Gastrocnemius medialis (tissue), 4 donors: ENCODE results near the gene S1PR3. TPM values are rescaled to one million over a fixed set of nuclear protein-coding genes. Genes with fewer than 3 reads are reported as not detected.

Experiments
- ATAC-seq, 2 donors: fragments of 150-250 bp; one replicate each; pipeline ENCODE4 v1.9.1; 2016
- DNase-seq, 2 donors: peaks; one replicate each; pipeline ENCODE4 v3.0.0-alpha.2; 2019
- H3K27ac ChIP-seq, 4 donors: fragments of 200-600 bp; sonication (generic); 1 replicate in 1 of 4; 2 replicates in 3 of 4; pipeline ENCODE4 v1.5.1; 2016 to 2018; ENCODE audit warnings: mild to moderate bottlenecking in 2 of 4, moderate library complexity in 1 of 4
- H3K27me3 ChIP-seq, 3 donors: fragments of 200-600 bp; sonication (generic) in 2 of 3; 1 replicate in 1 of 3; 2 replicates in 2 of 3; pipeline versions ENCODE4 v1.5.1 to v1.6.0; 2016 to 2019; ENCODE audit warnings: mild to moderate bottlenecking in 1 of 3, moderate library complexity in 1 of 3
- H3K36me3 ChIP-seq, 2 donors: fragments of 200-600 bp; sonication (generic) in 1 of 2; one replicate each; pipeline ENCODE4 v1.5.1; 2017 to 2018
- H3K4me1 ChIP-seq, 2 donors: fragments of 200-600 bp; sonication (generic) in 1 of 2; one replicate each; pipeline ENCODE4 v1.5.1; 2016 to 2017; ENCODE audit warnings: mild to moderate bottlenecking in 2 of 2
- H3K4me3 ChIP-seq, 4 donors: fragments of 200-600 bp; sonication (generic) in 3 of 4; 1 replicate in 1 of 4; 2 replicates in 3 of 4; pipeline ENCODE4 v1.5.1; 2016 to 2019; ENCODE audit warnings: mild to moderate bottlenecking in 2 of 4
- H3K9me3 ChIP-seq, 3 donors: fragments of 200-600 bp; sonication (generic) in 2 of 3; 1 replicate in 1 of 3; 2 replicates in 2 of 3; pipeline ENCODE4 v1.5.1; 2016 to 2019
- CTCF ChIP-seq, 5 experiments: fragments of 450-650 bp in 3 of 5; fragments of 200-600 bp in 2 of 5; sonication (generic) in 2 of 5; IDR thresholded peaks in 4 of 5; conservative IDR thresholded peaks in 1 of 5; 1 replicate in 4 of 5; 2 replicates in 1 of 5; pipeline ENCODE4 v1.5.1; 2016 to 2019; ENCODE audit warnings: antibody characterized with exemption in 5 of 5, mild to moderate bottlenecking in 3 of 5, moderate library complexity in 3 of 5
- POLR2A ChIP-seq, 2 donors: fragments of 450-650 bp; IDR thresholded peaks; one replicate each; pipeline ENCODE4 v1.6.1; 2017; ENCODE audit warnings: antibody characterized with exemption in 2 of 2, mild to moderate bottlenecking in 2 of 2, moderate library complexity in 2 of 2
- in situ Hi-C, 4 donors: fragments of 200-750 bp; cut with MboI; loops; one replicate each; pipeline versions ENCODE4 v1.15.0 to v1.8.0; 2017; ENCODE audit warnings: low sequenced_read_pairs in 4 of 4
- intact Hi-C: fragments of 100-400 bp; cut with DNase I; formaldehyde crosslinking; loops from one replicate; pipeline ENCODE4 v1.15.1; 2023; ENCODE audit warnings: low total_unique reads
- total RNA-seq, 4 donors: library from RNA; depleted of rRNA; stranded (reverse); fragments of >200 nt; gene quantifications; one replicate each; pipeline versions ENCODE4 v1.1.0 to v1.2.3, GENCODE V29; 2016

S1PR3 gene
- total RNA-seq, 4 donors from 2014 or later = 3.3 to 13.4 (median 5.7) TPM

DNA sequence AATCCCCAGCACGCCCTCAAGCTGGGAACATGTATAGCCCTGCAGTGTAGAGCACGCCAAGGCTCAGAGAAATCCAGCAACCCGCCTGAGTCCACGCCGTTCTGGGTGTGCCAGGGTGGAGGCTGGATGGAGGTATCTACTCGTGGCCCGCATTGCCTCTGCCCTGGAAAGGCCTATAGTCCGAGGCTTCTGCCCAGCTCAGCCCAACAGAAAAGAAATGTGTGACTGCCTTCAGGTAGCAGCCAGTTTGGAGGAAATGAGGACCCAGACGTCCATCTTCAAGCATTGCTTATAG lies 18.2 kb downstream of the S1PR3 start:
- no peaks in the 10 kb centered on the region for H3K9me3 ChIP-seq
- no peaks in the 10 kb centered on the region for H3K36me3 ChIP-seq
- ATAC-seq = no peak
- in situ Hi-C loops = loop anchor here in 2 of 4 donors (10.0 kb wide), 1 partner anchor 415 kb away; no protein-coding TSS in a partner anchor
- TF ChIP-seq POLR2A (IDR thresholded peaks at IDR 0.05) (no peak), CTCF (IDR thresholded peaks at IDR 0.05 in 4 of 5, conservative IDR thresholded peaks at IDR 0.05 in 1 of 5) (no peak)
- no peak overlapping the region for H3K27ac ChIP-seq
- DNase-seq = no peak
- intact Hi-C loops = no loop called here
- H3K27me3 ChIP-seq = no peaks in the 10 kb centered on the region
- H3K4me1 ChIP-seq = no peaks in the 10 kb centered on the region
- H3K4me3 ChIP-seq = no peak overlapping the region

DNA sequence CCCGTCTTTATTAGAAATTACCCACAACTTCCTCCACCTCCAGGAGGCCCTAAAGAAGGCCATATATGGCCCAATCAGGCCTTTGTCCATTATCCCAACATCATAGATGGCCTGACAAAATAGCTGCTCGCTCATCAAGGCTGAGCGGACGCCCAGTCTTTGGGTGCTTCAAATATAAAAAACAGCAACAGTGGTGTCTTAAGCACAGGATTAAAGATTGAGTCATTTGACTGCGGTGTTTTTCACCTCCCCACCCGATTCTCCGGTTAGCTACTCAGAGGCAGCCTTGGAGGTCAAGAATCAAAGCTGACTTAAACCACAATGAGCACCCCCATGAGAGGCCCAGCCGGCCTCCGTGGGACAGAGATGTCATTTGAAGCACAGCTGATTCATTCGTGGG lies 18.8 kb downstream of the S1PR3 start:
- ATAC-seq = no peak
- in situ Hi-C loops (no loop called here), intact Hi-C loops (no loop called here)
- TF ChIP-seq POLR2A (IDR thresholded peaks at IDR 0.05) (no peak), CTCF (IDR thresholded peaks at IDR 0.05 in 4 of 5, conservative IDR thresholded peaks at IDR 0.05 in 1 of 5) (no peak)
- no peak overlapping the region for H3K4me3 ChIP-seq
- no peak for DNase-seq
- H3K36me3 ChIP-seq = no peaks in the 10 kb centered on the region
- H3K27ac ChIP-seq = no peak overlapping the region
- H3K4me1 ChIP-seq = no peaks in the 10 kb centered on the region
- no peaks in the 10 kb centered on the region for H3K9me3 ChIP-seq
- no peaks in the 10 kb centered on the region for H3K27me3 ChIP-seq

DNA sequence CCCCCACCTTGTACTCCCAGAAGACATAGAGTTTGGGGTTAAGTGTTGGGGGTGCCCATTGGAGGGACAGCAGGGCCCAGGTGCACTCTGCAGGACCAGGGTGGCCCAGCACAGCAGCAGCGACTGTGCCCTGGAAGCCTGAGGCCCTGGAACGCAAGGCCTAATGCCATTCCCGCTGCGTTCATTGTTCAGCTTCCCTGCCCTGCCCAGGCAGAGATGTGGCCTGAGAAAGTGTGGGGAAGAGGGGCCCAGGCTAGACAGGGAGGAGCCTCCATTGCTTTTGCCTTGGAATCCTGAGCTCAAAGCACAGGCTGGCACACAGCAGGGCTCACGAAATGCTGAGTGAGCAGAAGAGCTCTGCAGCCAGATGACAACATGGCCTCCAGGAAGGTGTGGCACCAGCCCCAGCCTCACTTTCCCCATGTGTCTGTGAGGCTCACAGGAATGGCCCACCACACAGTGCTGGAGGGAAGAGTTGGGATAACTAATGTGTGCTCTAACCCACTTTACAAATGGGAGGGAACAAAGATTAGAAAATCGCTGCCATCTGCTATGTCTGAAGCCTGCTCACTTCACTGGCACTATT lies 19.4 kb downstream of the S1PR3 start:
- Histone ChIP-seq H3K9me3 (no peaks in the 10 kb centered on the region), H3K4me3 (no peak overlapping the region), H3K27me3 (no peaks in the 10 kb centered on the region), H3K27ac (no peak overlapping the region), H3K4me1 (no peaks in the 10 kb centered on the region), H3K36me3 (no peaks in the 10 kb centered on the region)
- intact Hi-C loops (no loop called here), in situ Hi-C loops (no loop called here)
- TF ChIP-seq CTCF (IDR thresholded peaks at IDR 0.05 in 4 of 5, conservative IDR thresholded peaks at IDR 0.05 in 1 of 5) (no peak), POLR2A (IDR thresholded peaks at IDR 0.05) (no peak)
- ATAC-seq (no peak), DNase-seq (no peak)

- DNase-seq = no peak
- H3K4me3 ChIP-seq = no peak overlapping the region
- in situ Hi-C loops = no loop called here
- no peak for ATAC-seq
- H3K36me3 ChIP-seq = no peaks in the 10 kb centered on the region
- H3K27ac ChIP-seq = no peak overlapping the region
- TF ChIP-seq CTCF (IDR thresholded peaks at IDR 0.05 in 4 of 5, conservative IDR thresholded peaks at IDR 0.05 in 1 of 5) (no peak), POLR2A (IDR thresholded peaks at IDR 0.05) (no peak)
- H3K9me3 ChIP-seq = no peaks in the 10 kb centered on the region
- H3K27me3 ChIP-seq = no peaks in the 10 kb centered on the region
- no peaks in the 10 kb centered on the region for H3K4me1 ChIP-seq
- intact Hi-C loops = no loop called here
Measured at GRCh38 chr9:89011683-89012082, 20.4 kb downstream of the S1PR3 start.
